ENCODE data around the gene LAMA3.

GRCh38 chr18:23951206-23951605 is 262.0 kb downstream of the LAMA3 start:
- TF ChIP-seq CTCF (IDR thresholded peaks at IDR 0.05; ENCODE audit: low read depth, low read length, missing input control) (no peak), ATF3 (IDR thresholded peaks at IDR 0.05) (no peak), REST (IDR thresholded peaks at IDR 0.05) (no peak), YY1 (IDR thresholded peaks at IDR 0.05) (no peak)
